GM19099 (cell line): ENCODE results near the gene PKDCC.

Experiments used
- POLR2A ChIP-seq: IDR thresholded peaks from 3 replicates; pipeline ENCODE4 v1.6.1; 2011; ENCODE audit warnings: low read depth; ENCODE audit not compliant: insufficient read length; ENCODE audit errors: extremely low read depth

PKDCC gene

GRCh38 chr2:42051543-42052235 is 3.9 kb downstream of the PKDCC start:
- TF ChIP-seq POLR2A: no peak

GRCh38 chr2:42052702-42053481 is 5.1 kb downstream of the PKDCC start:
- TF ChIP-seq POLR2A: no peak

- TF ChIP-seq POLR2A: no peak
These were observed 5.6 kb downstream of the PKDCC start for GRCh38 chr2:42053482-42053790.

GRCh38 chr2:42053791-42054701 is 6.2 kb downstream of the PKDCC start:
- TF ChIP-seq POLR2A: no peak

- TF ChIP-seq POLR2A: no peak
These were observed 7.1 kb downstream of the PKDCC start for GRCh38 chr2:42054714-42055430.

GRCh38 chr2:42055573-42056514 is 8.0 kb downstream of the PKDCC start:
- no peak for TF ChIP-seq POLR2A

GRCh38 chr2:42057159-42057901 is 9.5 kb downstream of the PKDCC start:
- no peak for TF ChIP-seq POLR2A

GRCh38 chr2:42057902-42058450 is 10.2 kb downstream of the PKDCC start:
- TF ChIP-seq POLR2A: no peak

GRCh38 chr2:42059261-42059898 is 11.6 kb downstream of the PKDCC start:
- no peak for TF ChIP-seq POLR2A

GRCh38 chr2:42060028-42060427 is 12.2 kb downstream of the PKDCC start:
- TF ChIP-seq POLR2A: no peak

- no peak for TF ChIP-seq POLR2A
These were observed 13.1 kb downstream of the PKDCC start for GRCh38 chr2:42060718-42061619.
